ENCODE results near the gene TPRG1. TPM values are rescaled to one million over a fixed set of nuclear protein-coding genes. Genes with fewer than 3 reads are reported as not detected.

TPRG1 gene
- total RNA-seq, 1 experiment from 2014 or later = 0.55 TPM

DNA sequence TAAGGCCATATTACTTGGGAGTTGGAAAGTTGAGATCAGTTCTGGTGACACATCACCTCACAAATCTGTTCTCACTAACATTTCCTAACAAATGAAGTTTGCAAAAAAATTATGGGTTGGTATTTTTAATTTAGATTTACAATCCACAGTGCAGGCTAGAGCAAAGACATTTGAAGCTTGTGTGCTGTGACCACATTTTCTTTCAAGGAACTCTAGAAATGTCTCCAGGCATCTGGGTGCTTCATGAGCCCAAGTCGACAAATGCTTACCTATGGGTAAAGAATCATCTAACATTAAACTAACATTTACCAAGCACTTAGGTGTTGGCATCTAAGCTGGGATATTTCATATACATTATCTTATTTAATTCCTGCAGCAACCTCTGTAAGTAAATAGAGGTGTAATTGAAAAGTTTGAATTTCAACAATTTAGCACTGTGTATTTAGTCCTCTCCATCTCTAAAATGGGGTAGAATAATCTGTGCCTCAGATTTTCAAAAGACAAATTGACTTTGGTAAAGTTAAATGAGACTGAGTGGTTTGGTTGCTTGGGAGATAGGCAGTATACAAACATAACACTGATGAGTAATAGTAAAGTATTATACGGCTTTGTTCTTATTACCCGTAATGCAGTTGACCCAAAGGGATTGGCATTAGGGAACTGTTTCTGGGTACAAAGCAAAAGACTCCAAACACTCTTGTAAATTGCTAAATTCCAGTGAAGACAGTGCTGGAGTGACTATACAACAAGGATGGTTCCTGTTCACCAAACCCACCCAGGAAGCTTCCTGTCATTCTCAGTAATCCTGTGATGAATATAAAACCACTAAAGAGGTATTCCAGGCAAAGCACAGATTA lies 162.5 kb downstream of the TPRG1 start (continued):
- TF ChIP-seq, protein P1, sequence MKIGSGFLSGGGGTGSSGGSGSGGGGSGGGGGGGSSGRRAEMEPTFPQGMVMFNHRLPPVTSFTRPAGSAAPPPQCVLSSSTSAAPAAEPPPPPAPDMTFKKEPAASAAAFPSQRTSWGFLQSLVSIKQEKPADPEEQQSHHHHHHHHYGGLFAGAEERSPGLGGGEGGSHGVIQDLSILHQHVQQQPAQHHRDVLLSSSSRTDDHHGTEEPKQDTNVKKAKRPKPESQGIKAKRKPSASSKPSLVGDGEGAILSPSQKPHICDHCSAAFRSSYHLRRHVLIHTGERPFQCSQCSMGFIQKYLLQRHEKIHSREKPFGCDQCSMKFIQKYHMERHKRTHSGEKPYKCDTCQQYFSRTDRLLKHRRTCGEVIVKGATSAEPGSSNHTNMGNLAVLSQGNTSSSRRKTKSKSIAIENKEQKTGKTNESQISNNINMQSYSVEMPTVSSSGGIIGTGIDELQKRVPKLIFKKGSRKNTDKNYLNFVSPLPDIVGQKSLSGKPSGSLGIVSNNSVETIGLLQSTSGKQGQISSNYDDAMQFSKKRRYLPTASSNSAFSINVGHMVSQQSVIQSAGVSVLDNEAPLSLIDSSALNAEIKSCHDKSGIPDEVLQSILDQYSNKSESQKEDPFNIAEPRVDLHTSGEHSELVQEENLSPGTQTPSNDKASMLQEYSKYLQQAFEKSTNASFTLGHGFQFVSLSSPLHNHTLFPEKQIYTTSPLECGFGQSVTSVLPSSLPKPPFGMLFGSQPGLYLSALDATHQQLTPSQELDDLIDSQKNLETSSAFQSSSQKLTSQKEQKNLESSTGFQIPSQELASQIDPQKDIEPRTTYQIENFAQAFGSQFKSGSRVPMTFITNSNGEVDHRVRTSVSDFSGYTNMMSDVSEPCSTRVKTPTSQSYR (CRISPR knock-in tag; IDR thresholded peaks at IDR 0.05) = no peak
- no peak for TF ChIP-seq ZNF121 (CRISPR knock-in tag; IDR thresholded peaks at IDR 0.05)
- TF ChIP-seq ZNF317 (CRISPR knock-in tag; IDR thresholded peaks at IDR 0.05; ENCODE audit: borderline replicate concordance, low read depth) = no peak
- TF ChIP-seq MXD4 (CRISPR knock-in tag; IDR thresholded peaks at IDR 0.05; ENCODE audit: borderline replicate concordance) = no peak
- TF ChIP-seq JAZF1 (CRISPR knock-in tag; IDR thresholded peaks at IDR 0.05) = no peak
- no peak for TF ChIP-seq GABPB1 (CRISPR knock-in tag; IDR thresholded peaks at IDR 0.05)
- TF ChIP-seq CREB1 (CRISPR knock-in tag; IDR thresholded peaks at IDR 0.05) = no peak
- TF ChIP-seq ELF4 (CRISPR knock-in tag; IDR thresholded peaks at IDR 0.05; ENCODE audit: low read depth) = no peak

DNA sequence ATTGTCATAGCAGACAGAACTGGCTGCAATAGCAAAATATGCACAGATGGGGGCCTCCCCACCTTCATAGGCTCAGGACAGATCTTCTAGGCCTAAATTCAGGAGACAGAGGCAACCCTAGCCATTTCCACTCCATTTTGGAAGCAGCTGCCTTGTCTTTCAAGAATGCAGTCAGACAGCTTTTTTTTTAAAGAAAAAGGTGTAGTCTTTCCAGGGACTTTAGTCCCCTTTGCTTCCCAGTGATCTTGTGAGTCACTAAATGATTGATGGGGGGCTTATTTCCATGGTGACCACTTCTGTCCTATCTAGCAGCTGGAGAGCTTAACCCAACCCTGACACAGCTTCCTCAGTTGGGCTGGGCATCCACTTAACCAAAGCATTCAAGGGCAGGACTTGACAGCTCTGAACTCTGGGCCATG lies 165.9 kb downstream of the TPRG1 start:
- POLR2A ChIA-PET = no interaction called here

More for the DNA sequence above, 165.9 kb downstream of the TPRG1 start:
- H3K4me3 Mint-ChIP-seq = no peak overlapping the region
- no peaks in the 10 kb centered on the region for H3K36me3 Mint-ChIP-seq
- H3K4me1 Mint-ChIP-seq = 0 out of 2 replicates have a peak, but pooled peaks cover 2% of the 10 kb centered on the region
- CTCF ChIA-PET = interaction anchor here (1.0 kb wide), 1 partner anchor 42 kb away, joined by 3 read pairs; no protein-coding TSS in a partner anchor
- TF ChIP-seq ELF4 (CRISPR knock-in tag; IDR thresholded peaks at IDR 0.05; ENCODE audit: low read depth) = no peak
- no peak for TF ChIP-seq GTF2I (CRISPR knock-in tag; conservative IDR thresholded peaks at IDR 0.05)
- TF ChIP-seq, protein P2, sequence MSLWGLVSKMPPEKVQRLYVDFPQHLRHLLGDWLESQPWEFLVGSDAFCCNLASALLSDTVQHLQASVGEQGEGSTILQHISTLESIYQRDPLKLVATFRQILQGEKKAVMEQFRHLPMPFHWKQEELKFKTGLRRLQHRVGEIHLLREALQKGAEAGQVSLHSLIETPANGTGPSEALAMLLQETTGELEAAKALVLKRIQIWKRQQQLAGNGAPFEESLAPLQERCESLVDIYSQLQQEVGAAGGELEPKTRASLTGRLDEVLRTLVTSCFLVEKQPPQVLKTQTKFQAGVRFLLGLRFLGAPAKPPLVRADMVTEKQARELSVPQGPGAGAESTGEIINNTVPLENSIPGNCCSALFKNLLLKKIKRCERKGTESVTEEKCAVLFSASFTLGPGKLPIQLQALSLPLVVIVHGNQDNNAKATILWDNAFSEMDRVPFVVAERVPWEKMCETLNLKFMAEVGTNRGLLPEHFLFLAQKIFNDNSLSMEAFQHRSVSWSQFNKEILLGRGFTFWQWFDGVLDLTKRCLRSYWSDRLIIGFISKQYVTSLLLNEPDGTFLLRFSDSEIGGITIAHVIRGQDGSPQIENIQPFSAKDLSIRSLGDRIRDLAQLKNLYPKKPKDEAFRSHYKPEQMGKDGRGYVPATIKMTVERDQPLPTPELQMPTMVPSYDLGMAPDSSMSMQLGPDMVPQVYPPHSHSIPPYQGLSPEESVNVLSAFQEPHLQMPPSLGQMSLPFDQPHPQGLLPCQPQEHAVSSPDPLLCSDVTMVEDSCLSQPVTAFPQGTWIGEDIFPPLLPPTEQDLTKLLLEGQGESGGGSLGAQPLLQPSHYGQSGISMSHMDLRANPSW (CRISPR knock-in tag; conservative IDR thresholded peaks at IDR 0.05; ENCODE audit: low read depth) = no peak
- TF ChIP-seq, protein P3, sequence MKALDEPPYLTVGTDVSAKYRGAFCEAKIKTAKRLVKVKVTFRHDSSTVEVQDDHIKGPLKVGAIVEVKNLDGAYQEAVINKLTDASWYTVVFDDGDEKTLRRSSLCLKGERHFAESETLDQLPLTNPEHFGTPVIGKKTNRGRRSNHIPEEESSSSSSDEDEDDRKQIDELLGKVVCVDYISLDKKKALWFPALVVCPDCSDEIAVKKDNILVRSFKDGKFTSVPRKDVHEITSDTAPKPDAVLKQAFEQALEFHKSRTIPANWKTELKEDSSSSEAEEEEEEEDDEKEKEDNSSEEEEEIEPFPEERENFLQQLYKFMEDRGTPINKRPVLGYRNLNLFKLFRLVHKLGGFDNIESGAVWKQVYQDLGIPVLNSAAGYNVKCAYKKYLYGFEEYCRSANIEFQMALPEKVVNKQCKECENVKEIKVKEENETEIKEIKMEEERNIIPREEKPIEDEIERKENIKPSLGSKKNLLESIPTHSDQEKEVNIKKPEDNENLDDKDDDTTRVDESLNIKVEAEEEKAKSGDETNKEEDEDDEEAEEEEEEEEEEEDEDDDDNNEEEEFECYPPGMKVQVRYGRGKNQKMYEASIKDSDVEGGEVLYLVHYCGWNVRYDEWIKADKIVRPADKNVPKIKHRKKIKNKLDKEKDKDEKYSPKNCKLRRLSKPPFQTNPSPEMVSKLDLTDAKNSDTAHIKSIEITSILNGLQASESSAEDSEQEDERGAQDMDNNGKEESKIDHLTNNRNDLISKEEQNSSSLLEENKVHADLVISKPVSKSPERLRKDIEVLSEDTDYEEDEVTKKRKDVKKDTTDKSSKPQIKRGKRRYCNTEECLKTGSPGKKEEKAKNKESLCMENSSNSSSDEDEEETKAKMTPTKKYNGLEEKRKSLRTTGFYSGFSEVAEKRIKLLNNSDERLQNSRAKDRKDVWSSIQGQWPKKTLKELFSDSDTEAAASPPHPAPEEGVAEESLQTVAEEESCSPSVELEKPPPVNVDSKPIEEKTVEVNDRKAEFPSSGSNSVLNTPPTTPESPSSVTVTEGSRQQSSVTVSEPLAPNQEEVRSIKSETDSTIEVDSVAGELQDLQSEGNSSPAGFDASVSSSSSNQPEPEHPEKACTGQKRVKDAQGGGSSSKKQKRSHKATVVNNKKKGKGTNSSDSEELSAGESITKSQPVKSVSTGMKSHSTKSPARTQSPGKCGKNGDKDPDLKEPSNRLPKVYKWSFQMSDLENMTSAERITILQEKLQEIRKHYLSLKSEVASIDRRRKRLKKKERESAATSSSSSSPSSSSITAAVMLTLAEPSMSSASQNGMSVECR (CRISPR knock-in tag; IDR thresholded peaks at IDR 0.05; ENCODE audit: borderline replicate concordance) = no peak
- TF ChIP-seq, protein P4, sequence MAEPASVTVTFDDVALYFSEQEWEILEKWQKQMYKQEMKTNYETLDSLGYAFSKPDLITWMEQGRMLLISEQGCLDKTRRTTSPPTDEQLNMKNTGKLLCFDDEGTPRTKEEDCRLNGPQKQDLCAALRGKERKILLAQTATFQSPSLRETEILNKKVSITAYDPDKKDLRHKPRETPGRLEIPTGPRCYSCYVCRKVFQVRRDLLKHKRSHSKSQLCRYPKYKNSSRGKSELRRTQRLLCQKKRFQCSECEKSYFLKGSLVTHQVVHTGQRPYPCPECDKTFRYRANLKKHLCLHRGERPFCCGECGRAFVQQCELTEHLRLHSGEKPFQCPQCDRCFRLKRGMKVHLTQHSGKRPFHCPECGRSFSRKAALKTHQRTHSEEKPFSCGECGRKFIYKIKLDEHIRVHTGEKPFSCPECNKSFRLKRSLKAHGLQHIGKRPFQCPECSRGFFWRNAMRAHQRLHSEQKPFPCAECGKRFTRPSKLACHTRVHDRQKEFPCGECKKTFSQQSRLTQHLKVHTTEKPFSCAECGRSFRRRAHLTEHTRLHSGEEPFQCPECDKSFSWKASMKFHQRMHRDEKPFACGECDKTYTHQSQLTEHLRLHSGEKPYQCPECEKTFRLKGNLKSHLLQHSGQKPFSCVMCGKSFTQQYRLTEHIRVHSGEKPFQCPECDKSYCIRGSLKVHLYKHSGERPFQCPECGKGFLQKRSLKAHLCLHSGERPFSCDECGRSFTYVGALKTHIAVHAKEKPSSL (CRISPR knock-in tag; conservative IDR thresholded peaks at IDR 0.05) = no peak
- no peak for TF ChIP-seq FOXK1 (CRISPR knock-in tag; IDR thresholded peaks at IDR 0.05)
- TF ChIP-seq, protein P5, sequence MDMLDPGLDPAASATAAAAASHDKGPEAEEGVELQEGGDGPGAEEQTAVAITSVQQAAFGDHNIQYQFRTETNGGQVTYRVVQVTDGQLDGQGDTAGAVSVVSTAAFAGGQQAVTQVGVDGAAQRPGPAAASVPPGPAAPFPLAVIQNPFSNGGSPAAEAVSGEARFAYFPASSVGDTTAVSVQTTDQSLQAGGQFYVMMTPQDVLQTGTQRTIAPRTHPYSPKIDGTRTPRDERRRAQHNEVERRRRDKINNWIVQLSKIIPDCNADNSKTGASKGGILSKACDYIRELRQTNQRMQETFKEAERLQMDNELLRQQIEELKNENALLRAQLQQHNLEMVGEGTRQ (CRISPR knock-in tag; IDR thresholded peaks at IDR 0.05) = no peak
- TF ChIP-seq, protein P6, sequence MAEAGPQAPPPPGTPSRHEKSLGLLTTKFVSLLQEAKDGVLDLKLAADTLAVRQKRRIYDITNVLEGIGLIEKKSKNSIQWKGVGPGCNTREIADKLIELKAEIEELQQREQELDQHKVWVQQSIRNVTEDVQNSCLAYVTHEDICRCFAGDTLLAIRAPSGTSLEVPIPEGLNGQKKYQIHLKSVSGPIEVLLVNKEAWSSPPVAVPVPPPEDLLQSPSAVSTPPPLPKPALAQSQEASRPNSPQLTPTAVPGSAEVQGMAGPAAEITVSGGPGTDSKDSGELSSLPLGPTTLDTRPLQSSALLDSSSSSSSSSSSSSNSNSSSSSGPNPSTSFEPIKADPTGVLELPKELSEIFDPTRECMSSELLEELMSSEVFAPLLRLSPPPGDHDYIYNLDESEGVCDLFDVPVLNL (CRISPR knock-in tag; IDR thresholded peaks at IDR 0.05; ENCODE audit: borderline replicate concordance, low read depth) = no peak
- H3K27ac Mint-ChIP-seq = no peak overlapping the region
- ATAC-seq = no peak
- H3K27me3 Mint-ChIP-seq (ENCODE audit: low read depth) = no peaks in the 10 kb centered on the region
- DNase-seq (ENCODE audit: low spot score) = no peak
- H3K9me3 Mint-ChIP-seq = peaks cover 2% of the 10 kb centered on the region; the same call in 1 of the 2 replicates
